SK-N-SH treated with all-trans-retinoic acid at 6 μM for 48 hours (cell line): ENCODE measurements around the gene NUP205.

Source experiments
- ATAC-seq: fragments of 200-7000 bp; cut with Tn5 transposase; 3 replicates; pipeline ENCODE4 v1.9.1; 2020; ENCODE audit warnings: mild to moderate bottlenecking, moderate library complexity
- ARNTL ChIP-seq: fragments of 450-650 bp; formaldehyde crosslinking; IDR thresholded peaks from 2 replicates; pipeline ENCODE4 v1.5.0; 2020; ENCODE audit warnings: low read depth, mild to moderate bottlenecking, moderate library complexity, borderline replicate concordance
- BACH2 ChIP-seq: fragments of 250-450 bp; sonication (Bioruptor Pico); IDR thresholded peaks from 2 replicates; pipeline ENCODE4 v1.9.0; 2021; ENCODE audit warnings: mild to moderate bottlenecking, borderline replicate concordance
- CSRNP3 ChIP-seq: fragments of 250-450 bp; sonication (Bioruptor Pico); IDR thresholded peaks from 2 replicates; pipeline ENCODE4 v1.5.1; 2021; ENCODE audit warnings: mild to moderate bottlenecking, moderate library complexity
- ESRRG ChIP-seq: fragments of 250-450 bp; sonication (Bioruptor Pico); IDR thresholded peaks from 2 replicates; pipeline ENCODE4 v1.6.1; 2021; ENCODE audit warnings: mild to moderate bottlenecking
- GLIS3 ChIP-seq: fragments of 250-450 bp; sonication (Bioruptor Pico); IDR thresholded peaks from 2 replicates; pipeline ENCODE4 v1.5.0; 2020; ENCODE audit warnings: mild to moderate bottlenecking, moderate library complexity
- ISL1 ChIP-seq: fragments of 250-450 bp; sonication (Bioruptor Pico); IDR thresholded peaks from 2 replicates; pipeline ENCODE4 v2.1.2; 2022; ENCODE audit warnings: mild to moderate bottlenecking, moderate library complexity
- OSR1 ChIP-seq: fragments of 250-450 bp; sonication (Bioruptor Pico); IDR thresholded peaks from 2 replicates; pipeline ENCODE4 v1.8.0; 2022; ENCODE audit warnings: moderate library complexity, mild to moderate bottlenecking, inconsistent platforms
- PATZ1 ChIP-seq: fragments of 250-450 bp; sonication (Bioruptor Pico); IDR thresholded peaks from 2 replicates; pipeline ENCODE4 v1.8.0; 2020; ENCODE audit warnings: mild to moderate bottlenecking, moderate library complexity, borderline replicate concordance
- POU6F1 ChIP-seq: fragments of 250-450 bp; sonication (Bioruptor Pico); IDR thresholded peaks from 2 replicates; pipeline ENCODE4 v1.8.0; 2021; ENCODE audit warnings: low read depth, mild to moderate bottlenecking, moderate library complexity, borderline replicate concordance
- PPARA ChIP-seq: fragments of 250-450 bp; sonication (Bioruptor Pico); IDR thresholded peaks from 2 replicates; pipeline ENCODE4 v1.5.0; 2020; ENCODE audit warnings: mild to moderate bottlenecking, borderline replicate concordance
- RARB ChIP-seq: fragments of 250-450 bp; sonication (Bioruptor Pico); IDR thresholded peaks from 2 replicates; pipeline ENCODE4 v1.8.0; 2021; ENCODE audit warnings: mild to moderate bottlenecking, moderate library complexity
- SNAI2 ChIP-seq: fragments of 250-450 bp; sonication (Bioruptor Pico); IDR thresholded peaks from 2 replicates; pipeline ENCODE4 v1.5.0; 2020; ENCODE audit warnings: mild to moderate bottlenecking, moderate library complexity
- TOX ChIP-seq: fragments of 250-450 bp; sonication (Bioruptor Pico); IDR thresholded peaks from 2 replicates; pipeline ENCODE4 v1.8.0; 2021; ENCODE audit warnings: mild to moderate bottlenecking, moderate library complexity, borderline replicate concordance
- TSHZ2 ChIP-seq: fragments of 250-450 bp; sonication (Bioruptor Pico); IDR thresholded peaks from 2 replicates; pipeline ENCODE4 v1.5.0; 2020; ENCODE audit warnings: mild to moderate bottlenecking, moderate library complexity
- ZC3H10 ChIP-seq: fragments of 250-450 bp; sonication (Bioruptor Pico); IDR thresholded peaks from 2 replicates; pipeline ENCODE4 v1.5.1; 2021; ENCODE audit warnings: mild to moderate bottlenecking, moderate library complexity
- ZFP3 ChIP-seq: fragments of 250-450 bp; sonication (Bioruptor Pico); IDR thresholded peaks from 2 replicates; pipeline ENCODE4 v1.5.0; 2020; ENCODE audit warnings: mild to moderate bottlenecking, moderate library complexity
- ZFP30 ChIP-seq: fragments of 450-650 bp; formaldehyde crosslinking; IDR thresholded peaks from 2 replicates; pipeline ENCODE4 v1.5.0; 2022; ENCODE audit warnings: mild to moderate bottlenecking, moderate library complexity
- ZNF565 ChIP-seq: fragments of 450-650 bp; formaldehyde crosslinking; conservative IDR thresholded peaks from 2 replicates; pipeline ENCODE4 v1.5.0; 2020; ENCODE audit warnings: low read depth, mild to moderate bottlenecking, moderate library complexity
- ZNF70 ChIP-seq: fragments of 450-650 bp; formaldehyde crosslinking; IDR thresholded peaks from 2 replicates; pipeline ENCODE4 v1.5.0; 2020; ENCODE audit warnings: mild to moderate bottlenecking, moderate library complexity
- ZNF8 ChIP-seq: fragments of 450-650 bp; formaldehyde crosslinking; IDR thresholded peaks from 2 replicates; pipeline ENCODE4 v1.5.0; 2020; ENCODE audit warnings: mild to moderate bottlenecking, moderate library complexity

The NUP205 gene

GRCh38 chr7:135525426-135525825 lies 32.3 kb upstream of the NUP205 start:
- ATAC-seq = no peak
- TF ChIP-seq ZFP30 (CRISPR knock-in tag) = no peak
- TF ChIP-seq OSR1 = no peak
- TF ChIP-seq TSHZ2 (CRISPR knock-in tag) = no peak
- no peak for TF ChIP-seq ZNF8 (CRISPR knock-in tag)
- TF ChIP-seq TOX (CRISPR knock-in tag) = no peak
- no peak for TF ChIP-seq POU6F1 (CRISPR knock-in tag)
- TF ChIP-seq GLIS3 (CRISPR knock-in tag) = no peak
- no peak for TF ChIP-seq ARNTL (CRISPR knock-in tag)
- no peak for TF ChIP-seq ZNF565 (CRISPR knock-in tag)
- TF ChIP-seq RARB (CRISPR knock-in tag) = no peak
- no peak for TF ChIP-seq ZNF70 (CRISPR knock-in tag)
- TF ChIP-seq ISL1 (CRISPR knock-in tag) = no peak
- no peak for TF ChIP-seq ESRRG (CRISPR knock-in tag)
- TF ChIP-seq PATZ1 = no peak
- no peak for TF ChIP-seq SNAI2 (CRISPR knock-in tag)
- no peak for TF ChIP-seq PPARA
- no peak for TF ChIP-seq CSRNP3 (CRISPR knock-in tag)
- no peak for TF ChIP-seq BACH2
- TF ChIP-seq ZFP3 = no peak
- TF ChIP-seq ZC3H10 (CRISPR knock-in tag) = no peak

- no peak for ATAC-seq
- TF ChIP-seq BACH2 (no peak), PATZ1 (no peak), ZNF70 (CRISPR knock-in tag) (no peak), CSRNP3 (CRISPR knock-in tag) (no peak), GLIS3 (CRISPR knock-in tag) (no peak), ISL1 (CRISPR knock-in tag) (no peak), ESRRG (CRISPR knock-in tag) (no peak), ARNTL (CRISPR knock-in tag) (no peak), ZFP3 (no peak), TSHZ2 (CRISPR knock-in tag) (no peak), ZNF8 (CRISPR knock-in tag) (no peak), OSR1 (no peak), RARB (CRISPR knock-in tag) (no peak), ZC3H10 (CRISPR knock-in tag) (no peak), ZFP30 (CRISPR knock-in tag) (no peak), PPARA (no peak)
Measured at GRCh38 chr7:135527025-135527424, 30.7 kb upstream of the NUP205 start.
